Right lobe of liver (tissue), 4 donors: ENCODE measurements around the gene RNASE7.

ENCODE experiments used
- CTCF ChIP-seq, 4 donors: fragments of 200-600 bp in 3 of 4; fragments of 450-650 bp in 1 of 4; IDR thresholded peaks; one replicate each; pipeline versions ENCODE4 v1.5.1 to v1.8.0; 2016 to 2022; ENCODE audit warnings: antibody characterized with exemption in 4 of 4, mild to moderate bottlenecking in 2 of 4
- POLR2A ChIP-seq: fragments of 450-650 bp; IDR thresholded peaks from one replicate; pipeline ENCODE4 v1.6.1; 2017; ENCODE audit warnings: antibody characterized with exemption, mild to moderate bottlenecking
- donor health status: DM: no; HTN: no; CAD: no.
- donor health status: DM: no; HTN: no; CAD: no.
- donor health status: DM: no; HTN: yes; CAD: no.

- no peak for TF ChIP-seq CTCF (IDR thresholded peaks at IDR 0.05)
- peak; percentile 9 for TF ChIP-seq POLR2A
Measured at GRCh38 chr14:21023817-21024584, 18.2 kb upstream of the RNASE7 start.
